OCI-M1 (cell line): Measurements from ENCODE around the gene FCGR3B.
"Not testable (repeated sequence)": the region's sequence is repeated elsewhere in the genome, so short reads cannot be mapped to it uniquely, and the experiment has no call there.

Experiments used
- DNase-seq: peaks from one replicate; lab custom pipeline; 2025; lab: John Stamatoyannopoulos, UW

Gene FCGR3B

GRCh38 chr1:161638251-161638993 is 7.4 kb upstream of the FCGR3B start:
- DNase-seq, result not testable (repeated sequence)

DNA sequence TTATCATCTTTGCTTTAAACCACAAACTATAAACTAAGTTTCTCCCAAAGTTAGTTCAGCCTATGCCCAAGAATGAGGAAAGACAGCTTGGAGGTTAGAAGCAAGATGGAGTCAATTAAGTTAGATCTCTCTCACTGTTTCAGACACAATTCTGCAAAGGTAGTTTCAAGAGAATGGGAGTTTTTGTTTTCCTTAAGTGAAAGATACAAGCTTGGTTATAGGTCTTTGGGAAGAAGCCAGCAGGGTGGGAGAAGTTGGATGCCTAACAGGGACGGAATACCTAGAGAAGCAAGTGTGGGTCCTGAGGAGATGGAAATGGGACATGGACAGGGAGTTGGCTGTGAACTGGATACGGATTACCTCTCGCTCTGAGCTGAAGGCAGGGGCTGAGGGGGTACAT is 6.0 kb upstream of the FCGR3B start:
- DNase-seq, result not testable (repeated sequence)

GRCh38 chr1:161636189-161636782 is 5.3 kb upstream of the FCGR3B start:
- DNase-seq, result peak; percentile 85

DNA sequence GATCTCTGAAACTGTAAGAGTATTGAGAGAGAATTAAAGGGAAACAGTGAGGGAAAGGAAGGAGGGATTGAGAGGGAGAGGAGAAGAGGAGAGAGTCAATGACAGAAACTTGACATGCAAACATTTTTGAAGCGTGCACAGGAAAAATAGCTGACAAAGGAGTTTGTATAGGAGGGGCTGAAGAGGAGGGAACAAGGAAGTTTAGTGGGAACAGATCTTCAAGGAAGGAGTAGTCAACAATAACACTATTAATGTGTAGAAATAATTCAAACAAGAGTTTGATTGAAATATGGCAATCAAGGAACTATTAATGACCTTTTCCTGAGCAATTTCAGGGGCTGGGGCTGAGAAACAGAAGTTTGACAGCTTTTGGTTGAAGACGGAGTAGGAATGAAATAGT is 4.0 kb upstream of the FCGR3B start:
- not testable (repeated sequence) for DNase-seq

- not testable (repeated sequence) for DNase-seq
Measured at GRCh38 chr1:161630128-161630742, 741 bp downstream of the FCGR3B start.

GRCh38 chr1:161626445-161627146 is 4.4 kb downstream of the FCGR3B start:
- DNase-seq, result not testable (repeated sequence)

- DNase-seq, result peak; percentile 87
Measured at GRCh38 chr1:161624605-161625004, 6.4 kb downstream of the FCGR3B start.

DNA sequence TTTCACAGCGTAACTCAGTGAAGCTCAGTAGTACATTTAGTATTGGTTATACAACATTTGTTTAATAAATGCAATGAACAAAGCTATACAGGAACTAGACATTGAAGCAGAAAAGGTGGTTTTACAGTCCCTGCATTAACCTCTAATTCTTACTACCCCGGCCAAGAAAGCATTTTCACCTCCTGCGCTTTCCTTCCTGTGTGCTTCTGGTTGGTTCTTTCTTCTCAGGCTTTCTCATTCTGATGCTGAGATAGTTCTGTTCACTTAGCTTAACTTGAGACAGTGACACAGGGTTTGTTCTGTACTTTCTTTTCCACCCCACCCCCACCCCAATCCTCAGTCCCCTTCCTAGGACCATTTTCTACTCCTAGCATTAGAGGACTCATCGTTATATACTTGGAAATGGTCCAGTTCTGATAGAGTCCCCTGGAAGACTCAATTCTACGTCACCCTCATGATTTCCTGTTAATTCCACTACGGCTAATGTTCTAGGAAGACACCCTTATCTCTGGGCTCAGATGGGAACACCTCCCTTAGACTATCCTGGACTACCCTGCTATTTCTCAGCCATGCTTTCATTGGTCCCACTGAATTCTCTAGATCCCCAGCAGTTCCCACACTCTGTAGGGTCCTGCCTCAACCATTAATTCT is 7.5 kb downstream of the FCGR3B start:
- peak; percentile 95 for DNase-seq

DNA sequence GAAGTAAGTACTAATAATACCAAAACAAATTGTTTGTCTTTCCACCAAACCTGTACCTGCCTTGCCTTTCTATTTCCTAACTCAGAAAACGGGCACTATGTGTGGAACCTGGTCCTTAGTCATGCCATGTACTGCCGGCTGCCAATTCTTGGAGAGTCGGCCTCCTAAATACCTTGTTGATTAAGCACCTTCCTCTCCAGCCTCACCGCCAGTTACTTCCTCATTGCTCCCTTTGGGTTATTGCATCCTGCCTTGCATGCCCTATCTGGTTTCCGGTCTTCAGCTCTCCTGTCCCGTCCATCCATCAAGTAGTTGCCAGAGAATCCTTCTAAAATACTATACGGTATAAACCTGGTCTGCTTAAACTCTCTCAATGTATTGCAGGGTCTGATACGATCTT is 8.9 kb downstream of the FCGR3B start:
- DNase-seq, result peak; percentile 84

GRCh38 chr1:161621181-161622000 is 9.6 kb downstream of the FCGR3B start:
- DNase-seq, result peak; percentile 98

DNA sequence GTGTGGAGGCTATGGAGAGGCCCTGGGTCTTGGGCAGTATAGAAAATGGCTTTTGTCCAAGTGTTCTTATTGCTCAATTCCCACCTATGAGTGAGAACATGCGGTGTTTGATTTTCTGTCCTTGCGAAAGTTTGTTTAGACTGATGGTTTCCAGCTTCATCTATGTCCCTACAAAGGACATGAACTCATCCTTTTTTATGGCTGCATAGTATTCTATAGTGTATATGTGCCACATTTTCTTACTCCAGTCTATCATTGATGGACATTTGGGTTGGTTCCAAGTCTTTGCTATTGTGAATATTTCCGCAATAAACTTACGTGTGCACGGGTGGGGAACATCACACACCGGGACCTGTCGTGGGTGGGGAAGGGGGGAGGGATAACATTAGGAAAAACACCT is 10.6 kb downstream of the FCGR3B start:
- not testable (repeated sequence) for DNase-seq

DNA sequence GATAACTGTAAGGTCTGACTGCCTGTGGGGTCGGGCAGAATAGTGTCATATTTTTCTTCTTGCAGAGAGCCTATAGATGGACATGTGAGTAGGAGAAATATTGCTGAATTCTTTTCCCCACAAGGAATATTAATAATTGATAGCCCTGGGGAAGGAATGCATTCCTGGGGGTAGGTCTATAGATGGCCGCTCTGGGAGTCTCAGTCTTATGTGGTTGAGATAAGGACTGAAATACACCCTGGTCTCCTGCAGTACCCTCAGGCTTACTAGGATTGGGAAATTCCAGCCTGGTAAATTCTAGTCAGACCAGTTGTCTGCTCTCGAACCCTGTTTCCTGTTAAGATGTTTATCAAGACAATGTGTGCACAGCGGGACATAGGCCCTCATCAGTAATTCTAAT is 12.5 kb downstream of the FCGR3B start:
- not testable (repeated sequence) for DNase-seq

GRCh38 chr1:161616417-161616816 is 14.6 kb downstream of the FCGR3B start:
- DNase-seq, result not testable (repeated sequence)

DNA sequence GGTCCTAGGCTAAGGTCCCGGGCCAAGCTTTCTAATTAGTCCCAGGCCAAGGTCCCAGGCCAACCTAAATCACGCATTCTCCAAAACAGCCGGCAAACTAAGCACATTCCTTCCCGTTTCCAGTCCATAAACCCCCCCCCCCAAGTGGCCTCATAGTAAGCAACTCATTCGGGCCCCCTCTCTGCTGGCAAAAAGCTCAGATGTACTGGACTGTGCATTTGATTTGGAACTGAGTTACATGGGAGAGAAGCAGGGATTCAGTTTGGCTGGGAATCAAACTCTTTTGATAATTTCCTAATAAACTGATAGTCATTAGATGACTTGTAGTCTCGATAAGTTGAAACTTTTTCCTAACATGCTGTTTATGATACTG is 17.8 kb downstream of the FCGR3B start:
- peak; percentile 64 for DNase-seq

- DNase-seq, result peak; percentile 100
Measured at GRCh38 chr1:161612322-161613141, 18.4 kb downstream of the FCGR3B start.

DNA sequence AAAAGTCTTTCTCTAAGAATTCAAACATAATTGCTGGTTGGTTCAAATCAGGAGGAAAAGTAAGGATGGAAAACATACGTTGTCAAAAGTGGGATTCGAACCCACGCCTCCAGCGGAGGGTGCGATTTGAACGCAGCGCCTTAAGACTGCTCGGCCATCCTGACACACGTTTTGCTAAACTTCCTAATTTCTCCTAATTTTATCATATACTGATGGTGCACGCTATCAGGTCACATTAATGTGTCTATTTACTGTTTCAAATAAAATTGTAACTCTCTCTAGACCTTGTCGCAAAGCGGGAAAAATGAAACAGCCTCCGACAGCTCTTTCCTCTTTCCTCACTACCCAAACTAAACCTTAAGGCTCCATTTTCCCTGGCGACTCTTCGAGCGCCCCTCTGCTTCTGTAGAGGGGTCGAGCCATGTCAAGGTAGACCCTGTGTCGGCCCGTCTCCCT is 19.1 kb downstream of the FCGR3B start:
- peak; percentile 87 for DNase-seq

- not testable (repeated sequence) for DNase-seq
Measured at GRCh38 chr1:161610198-161610597, 20.8 kb downstream of the FCGR3B start.

GRCh38 chr1:161606541-161607336 is 24.2 kb downstream of the FCGR3B start:
- DNase-seq, result not testable (repeated sequence)
